ENCODE data around the gene TBC1D14. TPM values are rescaled to one million over a fixed set of nuclear protein-coding genes. Genes with fewer than 3 reads are reported as not detected.
A peak's percentile ranks its signal among the peaks of the same experiment; 100 is the strongest.
"Not testable (repeated sequence)": the region's sequence is repeated elsewhere in the genome, so short reads cannot be mapped to it uniquely, and the experiment has no call there.

Gene TBC1D14
- total RNA-seq, 2 experiments from 2014 or later: 39.4 to 39.8 TPM

- H3K4me1 Mint-ChIP-seq (ENCODE audit: low read depth): peaks cover 49% of the 10 kb centered on the region
Measured at GRCh38 chr4:6900956-6901355, 8.7 kb upstream of the TBC1D14 start.

GRCh38 chr4:6901669-6902317 lies 7.8 kb upstream of the TBC1D14 start:
- H3K4me1 Mint-ChIP-seq (ENCODE audit: low read depth): peaks cover 43% of the 10 kb centered on the region
- ATAC-seq: no peak
- DNase-seq: no peak
- ChIA-PET POLR2A (no interaction called here), CTCF (no interaction called here)
- peak overlapping the region; percentile 73 for H3K27ac Mint-ChIP-seq
- no peak overlapping the region for H3K4me3 Mint-ChIP-seq
- H3K36me3 Mint-ChIP-seq (ENCODE audit: low read depth): peaks cover 1% of the 10 kb centered on the region
- H3K9me3 Mint-ChIP-seq (ENCODE audit: insufficient read depth): no peaks in the 10 kb centered on the region
- no peaks in the 10 kb centered on the region for H3K27me3 Mint-ChIP-seq (ENCODE audit: low read depth)

More at GRCh38 chr4:6900956-6901355, 8.7 kb upstream of the TBC1D14 start:
- Mint-ChIP-seq H3K4me3 (no peak overlapping the region), H3K36me3 (ENCODE audit: low read depth) (peaks cover 1% of the 10 kb centered on the region), H3K9me3 (ENCODE audit: insufficient read depth) (no peaks in the 10 kb centered on the region), H3K27ac (peak overlapping the region; percentile 95), H3K27me3 (ENCODE audit: low read depth) (no peaks in the 10 kb centered on the region)
- ChIA-PET POLR2A (interaction anchor here (1.4 to 3.4 kb wide), 2 partner anchors 8 to 25 kb away, joined by 6 to 48 read pairs; partner anchors contain the start of gene TBC1D14), CTCF (interaction anchor here (1.5 to 2.6 kb wide), 4 partner anchors 10 to 84 kb away, joined by 4 to 39 read pairs (median 12); partner anchors contain the start of gene TBC1D14)
- ATAC-seq (no peak), DNase-seq (no peak)

- CTCF ChIA-PET: no interaction called here
- DNase-seq (no peak), ATAC-seq (no peak)
- Mint-ChIP-seq H3K27ac (no peak overlapping the region), H3K36me3 (ENCODE audit: low read depth) (peaks cover 1% of the 10 kb centered on the region), H3K4me3 (no peak overlapping the region), H3K4me1 (ENCODE audit: low read depth) (peaks cover 43% of the 10 kb centered on the region), H3K27me3 (ENCODE audit: low read depth) (no peaks in the 10 kb centered on the region), H3K9me3 (ENCODE audit: insufficient read depth) (no peaks in the 10 kb centered on the region)
- POLR2A ChIA-PET: no interaction called here
Measured at GRCh38 chr4:6902318-6903042, 7.1 kb upstream of the TBC1D14 start.

GRCh38 chr4:6905516-6906445 lies 3.8 kb upstream of the TBC1D14 start:
- ATAC-seq (no peak), DNase-seq (no peak)
- ChIA-PET CTCF (interaction anchor here (1.0 to 1.6 kb wide), 4 partner anchors 13 to 165 kb away, joined by 3 to 6 read pairs (median 4); no protein-coding TSS in a partner anchor), POLR2A (interaction anchor here (1.2 to 1.4 kb wide), 3 partner anchors 13 to 232 kb away, joined by 4 to 5 read pairs (median 4); partner anchors contain the start of gene GRPEL1)
- no peaks in the 10 kb centered on the region for H3K36me3 Mint-ChIP-seq (ENCODE audit: low read depth)
- H3K4me1 Mint-ChIP-seq (ENCODE audit: low read depth): peaks cover 43% of the 10 kb centered on the region
- H3K27me3 Mint-ChIP-seq (ENCODE audit: low read depth): no peaks in the 10 kb centered on the region
- no peaks in the 10 kb centered on the region for H3K9me3 Mint-ChIP-seq (ENCODE audit: insufficient read depth)
- H3K27ac Mint-ChIP-seq: no peak overlapping the region
- H3K4me3 Mint-ChIP-seq: no peak overlapping the region

DNA sequence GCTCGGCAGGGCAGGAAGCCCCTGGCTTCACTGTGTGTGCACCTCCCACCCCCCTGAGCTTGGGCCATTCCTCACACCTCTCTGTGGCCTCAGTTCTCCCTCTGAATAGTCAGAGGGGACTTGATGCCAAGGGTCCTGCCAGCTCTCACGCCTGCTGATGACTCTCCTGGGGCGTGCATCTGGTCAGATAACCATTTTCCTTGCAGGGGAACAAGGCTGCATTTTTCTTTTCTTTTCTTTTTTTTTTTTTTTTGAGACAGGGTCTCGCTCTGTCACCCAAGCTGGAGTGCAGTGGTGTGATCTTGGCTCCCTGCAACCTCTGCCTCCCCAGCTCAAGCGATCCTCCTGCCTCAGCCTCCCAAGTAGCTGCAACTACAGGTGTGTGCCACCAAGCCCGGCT lies 3.1 kb upstream of the TBC1D14 start:
- not testable (repeated sequence) for H3K27me3 Mint-ChIP-seq (ENCODE audit: low read depth); ATAC-seq; H3K9me3 Mint-ChIP-seq (ENCODE audit: insufficient read depth); DNase-seq; H3K4me3 Mint-ChIP-seq; H3K36me3 Mint-ChIP-seq (ENCODE audit: low read depth); H3K27ac Mint-ChIP-seq
- CTCF ChIA-PET: interaction anchor here (1.0 to 1.2 kb wide), 3 partner anchors 14 to 164 kb away, joined by 3 to 4 read pairs (median 3); no protein-coding TSS in a partner anchor
- H3K4me1 Mint-ChIP-seq (ENCODE audit: low read depth): peaks cover 46% of the 10 kb centered on the region
- POLR2A ChIA-PET: interaction anchor here (1.2 to 1.4 kb wide), 2 partner anchors 14 to 161 kb away, joined by 4 to 5 read pairs; partner anchors contain the start of gene GRPEL1

DNA sequence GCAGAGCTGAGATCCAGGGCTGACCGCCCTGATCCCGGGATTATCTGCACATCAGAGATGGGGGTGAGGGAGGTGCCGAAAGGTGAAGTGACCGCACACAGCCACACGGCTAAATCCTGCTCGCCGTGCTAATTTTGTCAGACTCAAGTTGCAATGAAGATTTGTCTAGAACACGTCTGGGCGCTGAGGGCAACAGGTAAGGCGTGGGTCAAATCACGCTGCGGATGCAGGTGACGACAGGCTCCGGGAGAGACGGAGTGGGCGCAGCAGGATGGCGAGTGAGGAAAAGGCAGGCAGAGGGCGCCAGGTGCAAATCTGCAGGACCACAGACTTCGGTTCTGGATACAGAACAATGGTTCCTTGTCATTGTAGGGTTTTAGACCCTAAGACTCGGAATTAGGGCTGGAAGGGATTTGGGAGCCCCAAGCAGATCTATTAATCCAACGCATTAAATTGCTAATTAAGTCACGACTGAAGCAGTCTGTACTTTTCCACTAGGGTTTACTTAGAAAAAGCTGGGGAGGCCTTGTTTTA lies 1.9 kb upstream of the TBC1D14 start:
- ATAC-seq (no peak), DNase-seq (no peak)
- Mint-ChIP-seq H3K27me3 (ENCODE audit: low read depth) (no peaks in the 10 kb centered on the region), H3K4me1 (ENCODE audit: low read depth) (peaks cover 56% of the 10 kb centered on the region), H3K4me3 (peak overlapping the region; percentile 5), H3K27ac (no peak overlapping the region), H3K36me3 (ENCODE audit: low read depth) (peaks cover 2% of the 10 kb centered on the region), H3K9me3 (ENCODE audit: insufficient read depth) (no peaks in the 10 kb centered on the region)
- CTCF ChIA-PET: interaction anchor here (1.1 to 6.0 kb wide), 5 partner anchors 8 to 233 kb away, joined by 4 to 39 read pairs (median 5); no protein-coding TSS in a partner anchor
- POLR2A ChIA-PET: interaction anchor here (2.0 to 2.3 kb wide), 2 partner anchors 8 to 13 kb away, joined by 36 to 48 read pairs; no protein-coding TSS in a partner anchor

- CTCF ChIA-PET: interaction anchor here (0.9 to 6.0 kb wide), 12 partner anchors 9 to 234 kb away, joined by 3 to 39 read pairs (median 4); no protein-coding TSS in a partner anchor
- no peak for ATAC-seq
- POLR2A ChIA-PET: interaction anchor here (0.7 to 2.3 kb wide), 24 partner anchors 9 to 268 kb away, joined by 3 to 48 read pairs (median 4); partner anchors contain the start of genes BLOC1S4, GRPEL1, MRFAP1 and MRFAP1L1
- Mint-ChIP-seq H3K4me3 (peak overlapping the region; percentile 89), H3K36me3 (ENCODE audit: low read depth) (peaks cover 2% of the 10 kb centered on the region), H3K27ac (peak overlapping the region; percentile 91), H3K27me3 (ENCODE audit: low read depth) (no peaks in the 10 kb centered on the region), H3K9me3 (ENCODE audit: insufficient read depth) (no peaks in the 10 kb centered on the region), H3K4me1 (ENCODE audit: low read depth) (peaks cover 53% of the 10 kb centered on the region)
- no peak for DNase-seq
Measured at GRCh38 chr4:6908432-6909112, 1.1 kb upstream of the TBC1D14 start.

- CTCF ChIA-PET: interaction anchor here (0.7 to 6.0 kb wide), 11 partner anchors 10 to 193 kb away, joined by 3 to 39 read pairs (median 4); partner anchors contain the start of gene TADA2B
- POLR2A ChIA-PET: interaction anchor here (0.6 to 2.8 kb wide), 17 partner anchors 10 to 1051 kb away, joined by 3 to 48 read pairs (median 5); partner anchors contain the start of genes BLOC1S4, GRPEL1 and MRFAP1L1
- Mint-ChIP-seq H3K4me3 (peak overlapping the region; percentile 87), H3K27ac (peak overlapping the region; percentile 89), H3K4me1 (ENCODE audit: low read depth) (peaks cover 49% of the 10 kb centered on the region), H3K27me3 (ENCODE audit: low read depth) (no peaks in the 10 kb centered on the region), H3K9me3 (ENCODE audit: insufficient read depth) (no peaks in the 10 kb centered on the region), H3K36me3 (ENCODE audit: low read depth) (peaks cover 2% of the 10 kb centered on the region)
- no peak for ATAC-seq
- DNase-seq: no peak
Measured at GRCh38 chr4:6909970-6910339, 329 bp downstream of the TBC1D14 start.

DNA sequence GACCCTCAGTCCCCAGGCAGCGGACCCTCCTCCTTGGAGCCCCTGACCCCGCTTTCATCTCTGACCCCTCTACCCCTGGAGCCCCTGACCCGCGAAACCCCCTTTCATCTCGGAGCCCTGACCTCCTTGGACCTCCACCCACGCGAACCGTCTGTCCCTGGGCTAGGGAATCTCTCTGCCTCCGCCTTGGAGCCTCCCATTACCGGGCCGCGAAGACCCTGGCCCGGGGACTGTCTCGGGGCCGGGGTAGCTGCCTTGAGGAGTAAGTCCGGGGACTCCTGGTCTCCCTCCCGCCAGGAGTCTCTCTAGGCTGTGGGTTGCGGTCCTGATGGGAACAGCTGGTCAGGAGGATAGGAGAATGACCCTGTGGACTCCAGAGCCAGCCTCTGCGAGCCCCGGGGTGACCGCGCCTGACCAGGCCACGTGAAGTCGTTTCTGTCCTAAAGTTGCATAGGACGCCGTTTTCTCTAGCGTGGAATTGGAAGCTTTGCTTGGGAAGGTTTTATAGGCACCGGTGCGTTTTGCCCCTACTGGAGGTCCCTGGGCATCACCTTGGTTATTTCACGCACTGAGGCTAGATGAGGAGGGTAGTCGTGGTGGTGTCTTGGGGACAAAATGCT lies 824 bp downstream of the TBC1D14 start:
- POLR2A ChIA-PET: interaction anchor here (0.9 to 2.8 kb wide), 5 partner anchors 16 to 157 kb away, joined by 3 to 10 read pairs (median 4); partner anchors contain the start of gene GRPEL1
- Mint-ChIP-seq H3K4me3 (peak overlapping the region; percentile 87), H3K9me3 (ENCODE audit: insufficient read depth) (no peaks in the 10 kb centered on the region), H3K36me3 (ENCODE audit: low read depth) (peaks cover 2% of the 10 kb centered on the region), H3K27ac (peak overlapping the region; percentile 89), H3K4me1 (ENCODE audit: low read depth) (peaks cover 48% of the 10 kb centered on the region), H3K27me3 (ENCODE audit: low read depth) (no peaks in the 10 kb centered on the region)
- CTCF ChIA-PET: interaction anchor here (1.3 to 6.0 kb wide), 4 partner anchors 11 to 76 kb away, joined by 4 to 39 read pairs (median 6); no protein-coding TSS in a partner anchor
- DNase-seq (no peak), ATAC-seq (no peak)
